ENCODE data around the gene APLP2.

APLP2 gene

DNA sequence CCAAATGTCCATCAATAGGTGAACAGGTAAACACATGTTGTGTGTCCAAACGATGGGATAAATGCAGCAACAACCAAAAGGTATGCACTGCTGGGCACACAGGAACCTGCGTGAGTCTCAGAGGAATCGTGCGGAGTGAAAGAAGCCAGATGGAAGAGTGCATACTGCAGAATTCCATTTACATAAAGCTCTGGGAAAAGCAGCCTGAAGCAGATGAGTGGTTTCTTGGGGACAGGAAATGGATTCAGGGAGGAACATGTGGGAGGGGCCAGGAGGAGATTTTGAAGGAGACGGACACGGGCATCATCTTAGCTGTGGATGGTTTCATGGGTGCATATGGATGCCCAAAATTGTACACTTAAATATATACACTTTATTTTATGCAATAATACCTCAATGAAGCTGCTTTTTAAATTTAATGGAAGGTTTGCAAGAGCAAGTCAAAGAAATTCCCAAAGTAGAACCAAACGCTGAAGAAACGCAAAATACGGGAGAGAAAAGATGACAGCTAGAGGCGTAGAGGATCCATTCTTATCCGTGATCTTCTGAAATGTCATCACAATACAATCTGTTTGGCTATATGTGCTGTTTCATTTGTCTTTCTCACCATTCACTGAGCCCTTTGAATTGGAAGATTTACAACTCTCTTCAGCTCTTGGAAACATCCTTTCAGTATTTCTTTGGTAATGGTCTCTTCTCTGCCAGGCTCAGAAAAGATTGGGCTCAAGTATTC lies 114.3 kb downstream of the APLP2 start:
- no peak for DNase-seq (ENCODE audit: low read depth)
- no peak overlapping the region for H3K4me3 ChIP-seq (ENCODE audit: low read depth, low read length)
- TF ChIP-seq MYC (IDR thresholded peaks at IDR 0.05; ENCODE audit: low read depth, low read length) (no peak), POLR2A (IDR thresholded peaks at IDR 0.05; ENCODE audit: extremely low read depth, insufficient read length) (no peak)
- TF ChIP-seq, protein P1, sequence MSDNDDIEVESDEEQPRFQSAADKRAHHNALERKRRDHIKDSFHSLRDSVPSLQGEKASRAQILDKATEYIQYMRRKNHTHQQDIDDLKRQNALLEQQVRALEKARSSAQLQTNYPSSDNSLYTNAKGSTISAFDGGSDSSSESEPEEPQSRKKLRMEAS (IDR thresholded peaks at IDR 0.05; ENCODE audit: low read depth, low read length), result no peak
- TF ChIP-seq, protein P2, sequence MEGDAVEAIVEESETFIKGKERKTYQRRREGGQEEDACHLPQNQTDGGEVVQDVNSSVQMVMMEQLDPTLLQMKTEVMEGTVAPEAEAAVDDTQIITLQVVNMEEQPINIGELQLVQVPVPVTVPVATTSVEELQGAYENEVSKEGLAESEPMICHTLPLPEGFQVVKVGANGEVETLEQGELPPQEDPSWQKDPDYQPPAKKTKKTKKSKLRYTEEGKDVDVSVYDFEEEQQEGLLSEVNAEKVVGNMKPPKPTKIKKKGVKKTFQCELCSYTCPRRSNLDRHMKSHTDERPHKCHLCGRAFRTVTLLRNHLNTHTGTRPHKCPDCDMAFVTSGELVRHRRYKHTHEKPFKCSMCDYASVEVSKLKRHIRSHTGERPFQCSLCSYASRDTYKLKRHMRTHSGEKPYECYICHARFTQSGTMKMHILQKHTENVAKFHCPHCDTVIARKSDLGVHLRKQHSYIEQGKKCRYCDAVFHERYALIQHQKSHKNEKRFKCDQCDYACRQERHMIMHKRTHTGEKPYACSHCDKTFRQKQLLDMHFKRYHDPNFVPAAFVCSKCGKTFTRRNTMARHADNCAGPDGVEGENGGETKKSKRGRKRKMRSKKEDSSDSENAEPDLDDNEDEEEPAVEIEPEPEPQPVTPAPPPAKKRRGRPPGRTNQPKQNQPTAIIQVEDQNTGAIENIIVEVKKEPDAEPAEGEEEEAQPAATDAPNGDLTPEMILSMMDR (IDR thresholded peaks at IDR 0.05; ENCODE audit: low read depth, low read length), result no peak

DNA sequence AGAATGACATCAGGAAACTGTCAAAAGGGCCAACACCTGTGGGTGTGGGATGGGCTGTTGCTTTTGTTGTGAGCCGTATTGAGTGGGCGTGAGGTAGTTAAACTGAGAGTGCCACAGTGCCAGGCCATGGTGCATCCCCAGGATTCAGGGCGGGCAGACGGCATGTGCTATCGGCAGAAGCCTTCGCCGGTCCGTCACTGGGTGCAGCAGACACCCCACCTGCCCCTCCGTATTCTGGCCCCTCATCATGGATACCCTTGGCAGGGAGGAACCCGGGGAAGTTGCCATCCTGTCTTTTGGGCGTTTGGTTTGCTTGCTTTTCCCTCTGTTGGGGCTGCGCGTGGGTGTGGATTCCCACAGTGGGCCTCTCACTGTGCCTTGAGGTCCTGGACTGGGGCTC lies 117.4 kb downstream of the APLP2 start:
- no peak for DNase-seq (ENCODE audit: low read depth)
- TF ChIP-seq, protein P2 (IDR thresholded peaks at IDR 0.05; ENCODE audit: low read depth, low read length), result no peak
- TF ChIP-seq, protein P1 (IDR thresholded peaks at IDR 0.05; ENCODE audit: low read depth, low read length), result no peak
- TF ChIP-seq MYC (IDR thresholded peaks at IDR 0.05; ENCODE audit: low read depth, low read length) (no peak), POLR2A (IDR thresholded peaks at IDR 0.05; ENCODE audit: extremely low read depth, insufficient read length) (no peak)
- H3K4me3 ChIP-seq (ENCODE audit: low read depth, low read length), result no peak overlapping the region

DNA sequence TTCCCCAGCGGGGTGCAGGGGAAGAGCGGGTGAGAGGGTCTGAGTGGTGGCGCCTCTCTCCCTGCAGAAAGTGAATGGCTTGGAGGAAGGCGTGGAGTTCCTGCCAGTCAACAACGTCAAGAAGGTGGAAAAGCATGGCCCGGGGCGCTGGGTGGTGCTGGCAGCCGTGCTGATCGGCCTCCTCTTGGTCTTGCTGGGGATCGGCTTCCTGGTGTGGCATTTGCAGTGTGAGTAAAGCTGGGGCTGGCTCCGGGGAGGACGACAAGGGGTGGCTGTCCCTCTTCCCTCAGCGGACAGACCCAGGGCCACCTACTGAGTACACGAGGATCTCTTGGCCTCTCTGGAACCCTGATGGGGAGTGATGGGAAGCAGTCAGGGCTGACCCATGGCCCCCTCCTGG lies 118.4 kb downstream of the APLP2 start:
- DNase-seq (ENCODE audit: low read depth), result no peak
- no peak for TF ChIP-seq POLR2A (IDR thresholded peaks at IDR 0.05; ENCODE audit: extremely low read depth, insufficient read length)
- no peak for TF ChIP-seq MYC (IDR thresholded peaks at IDR 0.05; ENCODE audit: low read depth, low read length)
- TF ChIP-seq, protein P1 (IDR thresholded peaks at IDR 0.05; ENCODE audit: low read depth, low read length), result no peak
- TF ChIP-seq, protein P2 (IDR thresholded peaks at IDR 0.05; ENCODE audit: low read depth, low read length), result no peak
- no peak overlapping the region for H3K4me3 ChIP-seq (ENCODE audit: low read depth, low read length)

DNA sequence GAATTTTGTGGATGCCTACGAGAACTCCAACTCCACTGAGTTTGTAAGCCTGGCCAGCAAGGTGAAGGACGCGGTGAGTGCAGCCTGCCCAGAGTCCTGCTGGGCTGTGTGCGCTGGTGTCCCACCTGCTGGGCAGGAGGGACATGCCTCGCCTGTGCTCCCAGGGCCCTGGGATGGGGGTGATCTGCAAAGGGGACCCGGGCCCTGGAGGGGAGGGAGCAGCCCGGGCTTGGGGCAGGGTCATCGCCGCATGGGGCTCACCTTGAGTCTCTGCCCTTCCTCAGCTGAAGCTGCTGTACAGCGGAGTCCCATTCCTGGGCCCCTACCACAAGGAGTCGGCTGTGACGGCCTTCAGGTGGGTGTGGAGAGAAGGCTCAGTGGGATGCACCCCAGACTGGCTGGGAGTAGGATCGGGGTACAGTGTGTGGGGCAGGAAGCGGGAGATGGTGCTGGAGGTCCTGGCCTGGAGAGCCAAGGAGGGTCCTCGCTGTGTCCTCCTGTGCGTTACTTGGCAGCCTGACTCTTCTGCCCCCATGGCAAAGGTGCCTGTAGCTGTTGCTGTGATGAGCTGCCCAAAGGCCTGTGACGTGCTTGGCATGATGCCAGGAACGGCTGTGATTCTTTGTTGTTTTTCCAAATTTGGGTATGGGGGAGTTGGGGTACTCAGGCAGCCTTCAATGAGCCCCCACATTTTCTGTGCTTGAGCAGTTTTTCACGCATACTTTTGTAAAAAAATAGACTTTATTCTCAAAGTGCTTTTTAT lies 119.1 kb downstream of the APLP2 start:
- DNase-seq (ENCODE audit: low read depth), result no peak
- no peak overlapping the region for H3K4me3 ChIP-seq (ENCODE audit: low read depth, low read length)
- TF ChIP-seq POLR2A (IDR thresholded peaks at IDR 0.05; ENCODE audit: extremely low read depth, insufficient read length) (no peak), MYC (IDR thresholded peaks at IDR 0.05; ENCODE audit: low read depth, low read length) (no peak)
- TF ChIP-seq, protein P1 (IDR thresholded peaks at IDR 0.05; ENCODE audit: low read depth, low read length), result no peak
- TF ChIP-seq, protein P2 (IDR thresholded peaks at IDR 0.05; ENCODE audit: low read depth, low read length), result no peak

DNA sequence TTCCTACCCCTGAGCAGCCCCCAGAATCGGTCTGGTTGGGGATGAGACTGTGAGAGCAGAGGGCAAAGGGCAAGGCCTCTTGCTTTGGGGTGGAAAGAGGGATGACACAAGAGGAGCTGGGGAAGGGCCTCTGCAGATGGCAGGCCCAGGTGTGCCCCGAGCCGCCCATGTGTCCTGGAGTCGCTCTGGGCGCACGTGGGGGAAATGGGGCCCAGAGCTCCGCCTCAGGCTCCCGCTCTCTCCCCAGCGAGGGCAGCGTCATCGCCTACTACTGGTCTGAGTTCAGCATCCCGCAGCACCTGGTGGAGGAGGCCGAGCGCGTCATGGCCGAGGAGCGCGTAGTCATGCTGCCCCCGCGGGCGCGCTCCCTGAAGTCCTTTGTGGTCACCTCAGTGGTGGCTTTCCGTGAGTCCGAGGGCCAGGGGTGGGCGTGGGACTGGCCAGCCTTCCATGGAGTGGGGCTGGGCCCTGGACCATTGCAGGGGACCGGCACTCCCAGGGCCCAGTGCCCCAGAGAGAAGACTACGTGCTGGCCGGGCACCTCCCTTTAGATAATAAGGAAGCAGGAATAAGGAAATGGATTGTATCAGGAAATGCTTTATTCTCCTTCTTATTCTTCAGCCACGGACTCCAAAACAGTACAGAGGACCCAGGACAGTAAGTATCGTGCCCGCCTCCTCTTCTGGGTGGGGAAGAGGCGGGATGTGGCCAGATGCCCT lies 120.0 kb downstream of the APLP2 start:
- H3K4me3 ChIP-seq (ENCODE audit: low read depth, low read length), result no peak overlapping the region
- no peak for DNase-seq (ENCODE audit: low read depth)
- TF ChIP-seq, protein P2 (IDR thresholded peaks at IDR 0.05; ENCODE audit: low read depth, low read length), result no peak
- TF ChIP-seq, protein P1 (IDR thresholded peaks at IDR 0.05; ENCODE audit: low read depth, low read length), result no peak
- no peak for TF ChIP-seq MYC (IDR thresholded peaks at IDR 0.05; ENCODE audit: low read depth, low read length)
- TF ChIP-seq POLR2A (IDR thresholded peaks at IDR 0.05; ENCODE audit: extremely low read depth, insufficient read length), result no peak
